HepG2 (cell line): Measurements from ENCODE around the gene PXMP4. TPM values are rescaled to one million over a fixed set of nuclear protein-coding genes. Genes with fewer than 3 reads are reported as not detected.

Experiments
- ARNT2 ChIP-seq: sonication (generic); formaldehyde crosslinking; IDR thresholded peaks from 2 replicates; pipeline ENCODE4 v1.8.0; 2022; ENCODE audit warnings: mild to moderate bottlenecking, low read depth, missing genetic modification reagents, moderate library complexity
- BRD4 ChIP-seq: sonication (generic); formaldehyde crosslinking; IDR thresholded peaks from 2 replicates; pipeline ENCODE4 v1.4.0; 2020; ENCODE audit warnings: missing genetic modification reagents
- EHMT2 ChIP-seq: fragments of 200-600 bp; sonication (generic); IDR thresholded peaks from 2 replicates; pipeline ENCODE4 v1.7.0; 2017; ENCODE audit warnings: antibody characterized with exemption, low read depth, low read length, borderline replicate concordance
- EP300 ChIP-seq, 3 experiments: sonication (generic) in 1 of 3; formaldehyde crosslinking in 1 of 3; IDR thresholded peaks; 2 replicates each; pipeline versions ENCODE4 v1.5.1 to v1.6.1; 2011 to 2020; ENCODE audit warnings: low read depth in 2 of 3, low read length in 2 of 3, borderline replicate concordance in 1 of 3, improper control_type of control experiment in 1 of 3, mild to moderate bottlenecking in 1 of 3, missing genetic modification reagents in 1 of 3, moderate library complexity in 1 of 3
- ERF ChIP-seq: IDR thresholded peaks from 2 replicates; pipeline ENCODE4 v1.6.1; 2018; ENCODE audit warnings: missing biosample characterization, missing genetic modification reagents
- ETV6 ChIP-seq: sonication (generic); formaldehyde crosslinking; conservative IDR thresholded peaks from 2 replicates; pipeline ENCODE4 v1.4.0; 2020; ENCODE audit warnings: missing genetic modification reagents
- MAFK ChIP-seq, 2 experiments: IDR thresholded peaks in 1 of 2; conservative IDR thresholded peaks in 1 of 2; 2 replicates each; pipeline ENCODE4 v1.6.1; 2011; ENCODE audit warnings: improper control_type of control experiment in 2 of 2, low read length in 2 of 2
- NR2F6 ChIP-seq, 2 experiments: IDR thresholded peaks; 2 replicates each; pipeline ENCODE4 v1.6.1; 2016; ENCODE audit warnings: antibody characterized with exemption in 1 of 2, mild to moderate bottlenecking in 1 of 2
- POLR2AphosphoS5 ChIP-seq: IDR thresholded peaks from 2 replicates; pipeline ENCODE4 v1.6.1; 2012; ENCODE audit warnings: low read depth, low read length
- RNF2 ChIP-seq: fragments of 450-650 bp; conservative IDR thresholded peaks from 2 replicates; pipeline ENCODE4 v1.6.1; 2016; ENCODE audit warnings: low read depth
- SIX4 ChIP-seq: sonication (generic); formaldehyde crosslinking; IDR thresholded peaks from 2 replicates; pipeline ENCODE4 v1.4.0; 2020; ENCODE audit warnings: missing genetic modification reagents
- ZBTB10 ChIP-seq: sonication (generic); formaldehyde crosslinking; IDR thresholded peaks from 2 replicates; pipeline ENCODE4 v1.4.0; 2020; ENCODE audit warnings: missing genetic modification reagents, borderline replicate concordance
- ZBTB25 ChIP-seq: IDR thresholded peaks from 2 replicates; pipeline ENCODE4 v1.6.1; 2018; ENCODE audit warnings: missing genetic modification reagents
- ZNF552 ChIP-seq: sonication (generic); formaldehyde crosslinking; IDR thresholded peaks from 2 replicates; pipeline ENCODE4 v1.9.0; 2022; ENCODE audit warnings: missing genetic modification reagents, mild to moderate bottlenecking, borderline replicate concordance
- ZNF780A ChIP-seq: sonication (generic); formaldehyde crosslinking; IDR thresholded peaks from 2 replicates; pipeline ENCODE4 v1.8.0; 2022; ENCODE audit warnings: mild to moderate bottlenecking, missing genetic modification reagents, moderate library complexity
- ZSCAN31 ChIP-seq: sonication (generic); formaldehyde crosslinking; IDR thresholded peaks from 2 replicates; pipeline ENCODE4 v1.5.0; 2020; ENCODE audit warnings: low read depth, mild to moderate bottlenecking, missing genetic modification reagents
- polyA plus RNA-seq, 8 experiments: library from polyadenylated mRNA; depleted of rRNA in 3 of 8; stranded (reverse) in 7 of 8; unstranded in 1 of 8; fragments of >200 nt; fragmentation: Illumina TruSeq in 4 of 8; extraction: Trizol in 4 of 8; gene quantifications; 2 replicates each; pipeline versions ENCODE4 v1.2.1 to v1.2.3, GENCODE V29; 2011 to 2016; ENCODE audit warnings: low read depth in 4 of 8, missing spikeins in 1 of 8, mixed read lengths in 1 of 8; ENCODE audit not compliant: insufficient read depth in 1 of 8
- total RNA-seq, 5 experiments: library from RNA; depleted of rRNA; stranded (reverse); fragments of >200 nt; fragmentation: Illumina TruSeq; extraction: Trizol; gene quantifications; 2 replicates each; pipeline ENCODE4 v1.2.3, GENCODE V29; 2016; ENCODE audit warnings: low read depth in 1 of 5
- TF ChIP-seq, protein P1 (sequence below): sonication (generic); formaldehyde crosslinking; IDR thresholded peaks from 2 replicates; pipeline ENCODE4 v1.8.0; 2022; ENCODE audit warnings: mild to moderate bottlenecking, missing genetic modification reagents, borderline replicate concordance
- TF ChIP-seq, protein P2 (sequence below): sonication (generic); formaldehyde crosslinking; IDR thresholded peaks from 2 replicates; pipeline ENCODE4 v1.5.1; 2020; ENCODE audit warnings: mild to moderate bottlenecking, moderate library complexity, missing genetic modification reagents
- TF ChIP-seq, protein P3 (sequence below): sonication (generic); formaldehyde crosslinking; IDR thresholded peaks from 2 replicates; pipeline ENCODE4 v1.4.0; 2020; ENCODE audit warnings: missing genetic modification reagents

Gene PXMP4
- total and polyA plus RNA-seq, 2 of the 13 experiments (the other 11 are each of a cell fraction or from before 2014, with no cell fraction given), result not detected

- TF ChIP-seq, protein P1, sequence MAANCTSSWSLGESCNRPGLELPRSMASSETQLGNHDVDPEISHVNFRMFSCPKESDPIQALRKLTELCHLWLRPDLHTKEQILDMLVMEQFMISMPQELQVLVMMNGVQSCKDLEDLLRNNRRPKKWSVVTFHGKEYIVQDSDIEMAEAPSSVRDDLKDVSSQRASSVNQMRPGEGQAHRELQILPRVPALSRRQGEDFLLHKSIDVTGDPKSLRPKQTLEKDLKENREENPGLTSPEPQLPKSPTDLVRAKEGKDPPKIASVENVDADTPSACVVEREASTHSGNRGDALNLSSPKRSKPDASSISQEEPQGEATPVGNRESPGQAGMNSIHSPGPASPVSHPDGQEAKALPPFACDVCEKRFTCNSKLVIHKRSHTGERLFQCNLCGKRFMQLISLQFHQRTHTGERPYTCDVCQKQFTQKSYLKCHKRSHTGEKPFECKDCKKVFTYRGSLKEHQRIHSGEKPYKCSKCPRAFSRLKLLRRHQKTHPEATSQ, result peak; percentile 39; the same call in 1 of the 2 replicates
- TF ChIP-seq RNF2, result no peak
- peak; percentile 76 for TF ChIP-seq SIX4 (CRISPR knock-in tag)
- no peak for TF ChIP-seq ZNF780A (CRISPR knock-in tag)
- TF ChIP-seq, protein P2, sequence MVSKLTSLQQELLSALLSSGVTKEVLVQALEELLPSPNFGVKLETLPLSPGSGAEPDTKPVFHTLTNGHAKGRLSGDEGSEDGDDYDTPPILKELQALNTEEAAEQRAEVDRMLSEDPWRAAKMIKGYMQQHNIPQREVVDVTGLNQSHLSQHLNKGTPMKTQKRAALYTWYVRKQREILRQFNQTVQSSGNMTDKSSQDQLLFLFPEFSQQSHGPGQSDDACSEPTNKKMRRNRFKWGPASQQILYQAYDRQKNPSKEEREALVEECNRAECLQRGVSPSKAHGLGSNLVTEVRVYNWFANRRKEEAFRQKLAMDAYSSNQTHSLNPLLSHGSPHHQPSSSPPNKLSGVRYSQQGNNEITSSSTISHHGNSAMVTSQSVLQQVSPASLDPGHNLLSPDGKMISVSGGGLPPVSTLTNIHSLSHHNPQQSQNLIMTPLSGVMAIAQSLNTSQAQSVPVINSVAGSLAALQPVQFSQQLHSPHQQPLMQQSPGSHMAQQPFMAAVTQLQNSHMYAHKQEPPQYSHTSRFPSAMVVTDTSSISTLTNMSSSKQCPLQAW (CRISPR knock-in tag), result no peak
- TF ChIP-seq EP300 (IDR thresholded peaks at IDR 0.05; ENCODE audit: low read depth in 2 of 2, low read length in 2 of 2), result peak in 1 of 2 experiments; percentile 94; a peak in 2 of 4 replicates
- TF ChIP-seq EP300 (CRISPR knock-in tag; IDR thresholded peaks at IDR 0.05; ENCODE audit: borderline replicate concordance), result peak; percentile 19; the same call in 1 of the 2 replicates
- TF ChIP-seq EHMT2, result no peak
- peak; percentile 50; the same call in 1 of the 2 replicates for TF ChIP-seq ERF (CRISPR knock-in tag)
- TF ChIP-seq, protein P3, sequence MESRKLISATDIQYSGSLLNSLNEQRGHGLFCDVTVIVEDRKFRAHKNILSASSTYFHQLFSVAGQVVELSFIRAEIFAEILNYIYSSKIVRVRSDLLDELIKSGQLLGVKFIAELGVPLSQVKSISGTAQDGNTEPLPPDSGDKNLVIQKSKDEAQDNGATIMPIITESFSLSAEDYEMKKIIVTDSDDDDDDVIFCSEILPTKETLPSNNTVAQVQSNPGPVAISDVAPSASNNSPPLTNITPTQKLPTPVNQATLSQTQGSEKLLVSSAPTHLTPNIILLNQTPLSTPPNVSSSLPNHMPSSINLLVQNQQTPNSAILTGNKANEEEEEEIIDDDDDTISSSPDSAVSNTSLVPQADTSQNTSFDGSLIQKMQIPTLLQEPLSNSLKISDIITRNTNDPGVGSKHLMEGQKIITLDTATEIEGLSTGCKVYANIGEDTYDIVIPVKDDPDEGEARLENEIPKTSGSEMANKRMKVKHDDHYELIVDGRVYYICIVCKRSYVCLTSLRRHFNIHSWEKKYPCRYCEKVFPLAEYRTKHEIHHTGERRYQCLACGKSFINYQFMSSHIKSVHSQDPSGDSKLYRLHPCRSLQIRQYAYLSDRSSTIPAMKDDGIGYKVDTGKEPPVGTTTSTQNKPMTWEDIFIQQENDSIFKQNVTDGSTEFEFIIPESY, result 0 out of 2 replicates have a peak, but pooled peaks have one; percentile 32
- peak; percentile 60; the same call in 1 of the 2 replicates for TF ChIP-seq BRD4
- TF ChIP-seq NR2F6 (IDR thresholded peaks at IDR 0.05), result peak; percentile 97
- peak; percentile 91 for TF ChIP-seq NR2F6 (CRISPR knock-in tag; IDR thresholded peaks at IDR 0.05)
- TF ChIP-seq ZSCAN31 (CRISPR knock-in tag), result 0 out of 2 replicates have a peak, but pooled peaks have one; percentile 41
- TF ChIP-seq ZBTB25 (CRISPR knock-in tag), result peak; percentile 48; the same call in 1 of the 2 replicates
- TF ChIP-seq MAFK (conservative IDR thresholded peaks at IDR 0.05 in 1 of 2, IDR thresholded peaks at IDR 0.05 in 1 of 2; ENCODE audit: low read length in 2 of 2), result peak; percentile 50 to 57; a peak in 3 of 4 replicates
- TF ChIP-seq ZBTB10 (CRISPR knock-in tag), result peak; percentile 95; the same call in 1 of the 2 replicates
- no peak for TF ChIP-seq POLR2AphosphoS5
- TF ChIP-seq ZNF552 (CRISPR knock-in tag), result no peak
- TF ChIP-seq ARNT2 (CRISPR knock-in tag), result 0 out of 2 replicates have a peak, but pooled peaks have one; percentile 3
- no peak for TF ChIP-seq ETV6 (CRISPR knock-in tag)
Observed at GRCh38 chr20:33724439-33725094, 4.5 kb upstream of the PXMP4 start (continued).
